Measurements from ENCODE around the gene RBMS3.

The RBMS3 gene

GRCh38 chr3:29475854-29476253 lies 195.0 kb downstream of the RBMS3 start:
- no peaks in the 10 kb centered on the region for H3K9me3 ChIP-seq (ENCODE audit: control insufficient read depth, insufficient read depth, low read length)
- H3K27me3 ChIP-seq (ENCODE audit: control insufficient read depth, insufficient read depth, low read length): no peaks in the 10 kb centered on the region
- no peak overlapping the region for H3K9ac ChIP-seq (ENCODE audit: low read depth, low read length)
- no peak overlapping the region for H3K4me3 ChIP-seq (ENCODE audit: low read depth, low read length)
- no peaks in the 10 kb centered on the region for H3K36me3 ChIP-seq (ENCODE audit: control insufficient read depth, insufficient read depth, low read length)
- H3K4me1 ChIP-seq (ENCODE audit: control insufficient read depth, insufficient read depth, low read length): peaks cover 11% of the 10 kb centered on the region

GRCh38 chr3:29478611-29479010 lies 197.7 kb downstream of the RBMS3 start:
- no peak overlapping the region for H3K4me3 ChIP-seq (ENCODE audit: low read depth, low read length)
- H3K9me3 ChIP-seq (ENCODE audit: control insufficient read depth, insufficient read depth, low read length): no peaks in the 10 kb centered on the region
- H3K9ac ChIP-seq (ENCODE audit: low read depth, low read length): no peak overlapping the region

GRCh38 chr3:29481249-29481648 lies 200.4 kb downstream of the RBMS3 start:
- Histone ChIP-seq H3K9me3 (ENCODE audit: control insufficient read depth, insufficient read depth, low read length) (no peaks in the 10 kb centered on the region), H3K4me1 (ENCODE audit: control insufficient read depth, insufficient read depth, low read length) (peaks cover 2% of the 10 kb centered on the region), H3K36me3 (ENCODE audit: control insufficient read depth, insufficient read depth, low read length) (no peaks in the 10 kb centered on the region)

More at GRCh38 chr3:29478611-29479010, 197.7 kb downstream of the RBMS3 start:
- Histone ChIP-seq H3K36me3 (ENCODE audit: control insufficient read depth, insufficient read depth, low read length) (no peaks in the 10 kb centered on the region), H3K27me3 (ENCODE audit: control insufficient read depth, insufficient read depth, low read length) (no peaks in the 10 kb centered on the region), H3K4me1 (ENCODE audit: control insufficient read depth, insufficient read depth, low read length) (peaks cover 11% of the 10 kb centered on the region)

GRCh38 chr3:29481969-29482767 lies 201.3 kb downstream of the RBMS3 start:
- H3K9ac ChIP-seq (ENCODE audit: low read depth, low read length): no peak overlapping the region
- H3K27me3 ChIP-seq (ENCODE audit: control insufficient read depth, insufficient read depth, low read length): no peaks in the 10 kb centered on the region
- H3K4me3 ChIP-seq (ENCODE audit: low read depth, low read length): no peak overlapping the region
- H3K9me3 ChIP-seq (ENCODE audit: control insufficient read depth, insufficient read depth, low read length): no peaks in the 10 kb centered on the region
- H3K36me3 ChIP-seq (ENCODE audit: control insufficient read depth, insufficient read depth, low read length): no peaks in the 10 kb centered on the region
- H3K4me1 ChIP-seq (ENCODE audit: control insufficient read depth, insufficient read depth, low read length): no peaks in the 10 kb centered on the region

More at GRCh38 chr3:29481249-29481648, 200.4 kb downstream of the RBMS3 start:
- Histone ChIP-seq H3K27me3 (ENCODE audit: control insufficient read depth, insufficient read depth, low read length) (no peaks in the 10 kb centered on the region), H3K4me3 (ENCODE audit: low read depth, low read length) (no peak overlapping the region), H3K9ac (ENCODE audit: low read depth, low read length) (no peak overlapping the region)

GRCh38 chr3:29484633-29485032 lies 203.8 kb downstream of the RBMS3 start:
- no peaks in the 10 kb centered on the region for H3K27me3 ChIP-seq (ENCODE audit: control insufficient read depth, insufficient read depth, low read length)

GRCh38 chr3:29486096-29486495 lies 205.2 kb downstream of the RBMS3 start:
- Histone ChIP-seq H3K9me3 (ENCODE audit: control insufficient read depth, insufficient read depth, low read length) (no peaks in the 10 kb centered on the region), H3K4me1 (ENCODE audit: control insufficient read depth, insufficient read depth, low read length) (no peaks in the 10 kb centered on the region), H3K4me3 (ENCODE audit: low read depth, low read length) (no peak overlapping the region), H3K27me3 (ENCODE audit: control insufficient read depth, insufficient read depth, low read length) (no peaks in the 10 kb centered on the region), H3K36me3 (ENCODE audit: control insufficient read depth, insufficient read depth, low read length) (no peaks in the 10 kb centered on the region), H3K9ac (ENCODE audit: low read depth, low read length) (no peak overlapping the region)

More at GRCh38 chr3:29484633-29485032, 203.8 kb downstream of the RBMS3 start:
- Histone ChIP-seq H3K36me3 (ENCODE audit: control insufficient read depth, insufficient read depth, low read length) (no peaks in the 10 kb centered on the region), H3K9me3 (ENCODE audit: control insufficient read depth, insufficient read depth, low read length) (no peaks in the 10 kb centered on the region), H3K9ac (ENCODE audit: low read depth, low read length) (no peak overlapping the region), H3K4me1 (ENCODE audit: control insufficient read depth, insufficient read depth, low read length) (no peaks in the 10 kb centered on the region), H3K4me3 (ENCODE audit: low read depth, low read length) (no peak overlapping the region)

GRCh38 chr3:29486917-29487316 lies 206.0 kb downstream of the RBMS3 start:
- Histone ChIP-seq H3K4me1 (ENCODE audit: control insufficient read depth, insufficient read depth, low read length) (no peaks in the 10 kb centered on the region), H3K9me3 (ENCODE audit: control insufficient read depth, insufficient read depth, low read length) (no peaks in the 10 kb centered on the region), H3K36me3 (ENCODE audit: control insufficient read depth, insufficient read depth, low read length) (no peaks in the 10 kb centered on the region), H3K27me3 (ENCODE audit: control insufficient read depth, insufficient read depth, low read length) (no peaks in the 10 kb centered on the region), H3K4me3 (ENCODE audit: low read depth, low read length) (no peak overlapping the region), H3K9ac (ENCODE audit: low read depth, low read length) (no peak overlapping the region)

- no peak overlapping the region for H3K9ac ChIP-seq (ENCODE audit: low read depth, low read length)
- H3K4me3 ChIP-seq (ENCODE audit: low read depth, low read length): no peak overlapping the region
- no peaks in the 10 kb centered on the region for H3K27me3 ChIP-seq (ENCODE audit: control insufficient read depth, insufficient read depth, low read length)
- no peaks in the 10 kb centered on the region for H3K36me3 ChIP-seq (ENCODE audit: control insufficient read depth, insufficient read depth, low read length)
- H3K9me3 ChIP-seq (ENCODE audit: control insufficient read depth, insufficient read depth, low read length): no peaks in the 10 kb centered on the region
- no peaks in the 10 kb centered on the region for H3K4me1 ChIP-seq (ENCODE audit: control insufficient read depth, insufficient read depth, low read length)
These were observed 208.1 kb downstream of the RBMS3 start for GRCh38 chr3:29488922-29489321.

GRCh38 chr3:29493109-29493508 lies 212.2 kb downstream of the RBMS3 start:
- H3K36me3 ChIP-seq (ENCODE audit: control insufficient read depth, insufficient read depth, low read length): no peaks in the 10 kb centered on the region
- no peak overlapping the region for H3K4me3 ChIP-seq (ENCODE audit: low read depth, low read length)
- H3K27me3 ChIP-seq (ENCODE audit: control insufficient read depth, insufficient read depth, low read length): no peaks in the 10 kb centered on the region
- no peaks in the 10 kb centered on the region for H3K9me3 ChIP-seq (ENCODE audit: control insufficient read depth, insufficient read depth, low read length)
- H3K4me1 ChIP-seq (ENCODE audit: control insufficient read depth, insufficient read depth, low read length): no peaks in the 10 kb centered on the region
- H3K9ac ChIP-seq (ENCODE audit: low read depth, low read length): no peak overlapping the region

GRCh38 chr3:29494305-29495036 lies 213.6 kb downstream of the RBMS3 start:
- H3K4me3 ChIP-seq (ENCODE audit: low read depth, low read length): no peak overlapping the region
- H3K9ac ChIP-seq (ENCODE audit: low read depth, low read length): no peak overlapping the region
- H3K27me3 ChIP-seq (ENCODE audit: control insufficient read depth, insufficient read depth, low read length): no peaks in the 10 kb centered on the region
- H3K9me3 ChIP-seq (ENCODE audit: control insufficient read depth, insufficient read depth, low read length): no peaks in the 10 kb centered on the region
- no peaks in the 10 kb centered on the region for H3K36me3 ChIP-seq (ENCODE audit: control insufficient read depth, insufficient read depth, low read length)
- H3K4me1 ChIP-seq (ENCODE audit: control insufficient read depth, insufficient read depth, low read length): no peaks in the 10 kb centered on the region

GRCh38 chr3:29497282-29497681 lies 216.4 kb downstream of the RBMS3 start:
- Histone ChIP-seq H3K36me3 (ENCODE audit: control insufficient read depth, insufficient read depth, low read length) (no peaks in the 10 kb centered on the region), H3K27me3 (ENCODE audit: control insufficient read depth, insufficient read depth, low read length) (no peaks in the 10 kb centered on the region), H3K4me1 (ENCODE audit: control insufficient read depth, insufficient read depth, low read length) (no peaks in the 10 kb centered on the region), H3K4me3 (ENCODE audit: low read depth, low read length) (no peak overlapping the region), H3K9me3 (ENCODE audit: control insufficient read depth, insufficient read depth, low read length) (no peaks in the 10 kb centered on the region), H3K9ac (ENCODE audit: low read depth, low read length) (no peak overlapping the region)

GRCh38 chr3:29502771-29503170 lies 221.9 kb downstream of the RBMS3 start:
- Histone ChIP-seq H3K4me3 (ENCODE audit: low read depth, low read length) (no peak overlapping the region), H3K27me3 (ENCODE audit: control insufficient read depth, insufficient read depth, low read length) (no peaks in the 10 kb centered on the region), H3K9me3 (ENCODE audit: control insufficient read depth, insufficient read depth, low read length) (no peaks in the 10 kb centered on the region), H3K36me3 (ENCODE audit: control insufficient read depth, insufficient read depth, low read length) (no peaks in the 10 kb centered on the region), H3K9ac (ENCODE audit: low read depth, low read length) (no peak overlapping the region), H3K4me1 (ENCODE audit: control insufficient read depth, insufficient read depth, low read length) (no peaks in the 10 kb centered on the region)

Data from iPS-15b (cell line).